GM18498 (cell line): ENCODE measurements around the gene ARNT2.

ENCODE experiments used
- ATAC-seq: cut with Tn5 transposase; IDR thresholded peaks from one replicate; pipeline ENCODE4 v1.9.1; 2021; ENCODE audit warnings: mild to moderate bottlenecking, moderate library complexity; ENCODE audit not compliant: unreplicated experiment

ARNT2 gene

GRCh38 chr15:80405970-80406369, 1.8 kb downstream of the ARNT2 start:
- no peak for ATAC-seq

GRCh38 chr15:80411788-80412288, 7.7 kb downstream of the ARNT2 start:
- no peak for ATAC-seq

- no peak for ATAC-seq
These were observed 10.6 kb downstream of the ARNT2 start for GRCh38 chr15:80414546-80415357.

GRCh38 chr15:80415358-80415670, 11.1 kb downstream of the ARNT2 start:
- no peak for ATAC-seq

GRCh38 chr15:80416702-80417101, 12.5 kb downstream of the ARNT2 start:
- no peak for ATAC-seq

- no peak for ATAC-seq
These were observed 14.8 kb downstream of the ARNT2 start for GRCh38 chr15:80418892-80419537.

- no peak for ATAC-seq
These were observed 15.4 kb downstream of the ARNT2 start for GRCh38 chr15:80419546-80419945.

- ATAC-seq = no peak
These were observed 16.5 kb downstream of the ARNT2 start for GRCh38 chr15:80420658-80421057.

GRCh38 chr15:80423215-80423614, 19.0 kb downstream of the ARNT2 start:
- ATAC-seq = no peak

GRCh38 chr15:80424381-80424780, 20.2 kb downstream of the ARNT2 start:
- no peak for ATAC-seq

GRCh38 chr15:80426316-80426715, 22.1 kb downstream of the ARNT2 start:
- no peak for ATAC-seq

- no peak for ATAC-seq
These were observed 25.8 kb downstream of the ARNT2 start for GRCh38 chr15:80429964-80430363.

- ATAC-seq = no peak
These were observed 27.6 kb downstream of the ARNT2 start for GRCh38 chr15:80431635-80432344.

GRCh38 chr15:80432345-80432702, 28.1 kb downstream of the ARNT2 start:
- ATAC-seq = no peak

- no peak for ATAC-seq
These were observed 29.7 kb downstream of the ARNT2 start for GRCh38 chr15:80433836-80434235.

- ATAC-seq = no peak
These were observed 30.9 kb downstream of the ARNT2 start for GRCh38 chr15:80434926-80435720.

GRCh38 chr15:80436511-80437307, 32.5 kb downstream of the ARNT2 start:
- no peak for ATAC-seq

- no peak for ATAC-seq
These were observed 33.2 kb downstream of the ARNT2 start for GRCh38 chr15:80437334-80437891.

- no peak for ATAC-seq
These were observed 35.0 kb downstream of the ARNT2 start for GRCh38 chr15:80439140-80439539.

- ATAC-seq = no peak
These were observed 35.8 kb downstream of the ARNT2 start for GRCh38 chr15:80440024-80440423.
